HG02938 (cell line): ENCODE results near the gene RHBDL1.

Experiments
- ATAC-seq: cut with Tn5 transposase; IDR thresholded peaks from one replicate; pipeline ENCODE4 v1.9.1; 2021; ENCODE audit warnings: mild to moderate bottlenecking, moderate library complexity; ENCODE audit not compliant: unreplicated experiment

Gene RHBDL1

GRCh38 chr16:674968-675883 is at the start of gene RHBDL1:
TSS of gene RHBDL1 (plus strand) at chr16:675671. CDS start at chr16:675791, 120 bp downstream.
- no peak for ATAC-seq

- no peak for ATAC-seq
Observed at GRCh38 chr16:625977-626765, 49.3 kb upstream of the RHBDL1 start.

GRCh38 chr16:626787-627453 is 48.6 kb upstream of the RHBDL1 start:
- ATAC-seq = no peak

GRCh38 chr16:627454-628239 is 47.8 kb upstream of the RHBDL1 start:
- ATAC-seq = no peak

- no peak for ATAC-seq
Observed at GRCh38 chr16:628321-629061, 47.0 kb upstream of the RHBDL1 start.

DNA sequence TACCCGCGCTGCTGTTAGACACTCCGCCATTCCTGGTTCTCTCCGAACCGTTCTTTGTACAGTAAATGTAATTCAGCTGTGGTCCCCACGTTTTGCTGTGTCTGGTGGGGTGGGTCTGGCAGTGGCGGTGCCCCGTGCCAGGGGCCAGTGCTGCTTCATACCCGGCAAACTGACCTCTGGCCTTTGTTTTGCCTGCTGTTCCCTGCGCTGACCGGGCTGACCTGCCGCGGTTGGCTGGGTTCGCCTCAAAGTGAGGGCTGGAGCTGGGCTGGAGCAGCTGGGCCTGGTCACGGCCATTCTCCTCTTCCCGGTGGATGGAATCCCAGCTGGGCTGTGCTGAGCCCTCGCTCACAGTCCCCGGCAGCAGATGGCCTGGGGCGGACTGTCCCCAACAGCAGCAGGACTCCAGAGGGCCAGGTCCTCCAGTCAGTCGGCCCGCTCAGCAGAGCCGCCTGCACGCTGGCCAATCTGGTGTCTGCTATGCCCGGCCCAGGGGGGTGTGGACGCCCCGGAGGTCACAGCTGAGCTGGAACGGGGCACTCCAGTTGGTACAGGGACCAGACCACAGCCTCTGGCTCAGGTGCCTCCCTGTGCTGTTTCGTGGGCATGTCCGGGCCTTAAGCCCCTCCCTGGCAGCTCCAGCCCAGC is 46.2 kb upstream of the RHBDL1 start:
- no peak for ATAC-seq

DNA sequence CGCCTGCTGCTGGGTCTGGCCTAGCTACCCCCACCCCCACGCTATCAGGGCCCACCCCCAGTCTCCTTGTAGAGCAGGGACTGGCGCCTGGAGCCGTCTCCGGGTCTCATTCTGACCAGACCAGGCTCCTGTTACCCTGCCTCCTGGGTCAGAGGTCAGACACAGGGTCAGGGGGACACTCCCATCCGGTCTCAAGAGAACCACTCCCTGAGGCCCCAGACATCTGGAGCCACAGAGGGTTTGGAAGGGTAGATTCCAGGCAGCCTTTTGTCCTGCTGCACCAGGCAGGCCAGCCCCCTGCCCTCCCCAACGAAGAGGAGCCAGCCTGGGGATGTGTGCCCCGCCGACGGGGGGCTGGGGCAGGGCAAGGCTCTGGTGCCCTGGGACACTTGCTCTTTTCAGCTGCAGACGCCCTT is 45.6 kb upstream of the RHBDL1 start:
- ATAC-seq = no peak

- ATAC-seq = no peak
Observed at GRCh38 chr16:630249-630814, 45.1 kb upstream of the RHBDL1 start.

DNA sequence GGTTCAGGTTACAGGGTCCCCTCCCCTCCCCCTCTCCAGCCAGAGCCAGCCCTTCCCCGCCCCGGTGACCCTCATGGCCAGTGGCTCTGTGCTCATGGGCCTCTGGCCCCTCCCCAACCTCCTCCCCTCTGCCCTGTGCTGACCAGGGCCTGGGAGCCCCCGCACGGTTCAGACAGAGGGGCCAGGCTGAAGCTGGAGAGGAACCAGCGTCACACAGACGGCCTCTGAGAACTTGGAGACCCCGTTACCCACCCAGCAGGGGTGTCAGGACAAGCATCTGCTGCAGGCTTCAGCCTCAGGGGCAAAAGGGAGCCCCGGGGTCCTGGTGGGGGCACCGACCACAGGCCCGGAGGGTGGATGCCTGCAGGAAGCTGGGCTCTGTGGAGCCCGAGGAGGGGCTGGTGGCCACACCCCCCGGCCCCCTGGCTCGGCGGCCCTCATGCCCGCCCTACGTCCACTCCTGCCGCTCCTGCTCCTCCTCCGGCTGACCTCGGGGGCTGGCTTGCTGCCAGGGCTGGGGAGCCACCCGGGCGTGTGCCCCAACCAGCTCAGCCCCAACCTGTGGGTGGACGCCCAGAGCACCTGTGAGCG is 44.6 kb upstream of the RHBDL1 start, which contains the start of gene WFIKKN1:
TSS of gene WFIKKN1 (plus strand) at position 171 of the 591 bp plus-strand sequence. CDS start at position 440, 269 bp downstream.
- no peak for ATAC-seq

- ATAC-seq = no peak
Observed at GRCh38 chr16:631808-632358, 43.6 kb upstream of the RHBDL1 start.

- ATAC-seq = no peak
Observed at GRCh38 chr16:632486-633335, 42.8 kb upstream of the RHBDL1 start.

- no peak for ATAC-seq
Observed at GRCh38 chr16:633336-634050, 42.0 kb upstream of the RHBDL1 start.

- ATAC-seq = no peak
Observed at GRCh38 chr16:634051-634670, 41.3 kb upstream of the RHBDL1 start.

GRCh38 chr16:634996-635395 is 40.5 kb upstream of the RHBDL1 start:
- ATAC-seq = no peak

GRCh38 chr16:635573-636205 is 39.8 kb upstream of the RHBDL1 start:
- ATAC-seq = no peak
